ENCODE data around the gene HSPA12A.

DNA sequence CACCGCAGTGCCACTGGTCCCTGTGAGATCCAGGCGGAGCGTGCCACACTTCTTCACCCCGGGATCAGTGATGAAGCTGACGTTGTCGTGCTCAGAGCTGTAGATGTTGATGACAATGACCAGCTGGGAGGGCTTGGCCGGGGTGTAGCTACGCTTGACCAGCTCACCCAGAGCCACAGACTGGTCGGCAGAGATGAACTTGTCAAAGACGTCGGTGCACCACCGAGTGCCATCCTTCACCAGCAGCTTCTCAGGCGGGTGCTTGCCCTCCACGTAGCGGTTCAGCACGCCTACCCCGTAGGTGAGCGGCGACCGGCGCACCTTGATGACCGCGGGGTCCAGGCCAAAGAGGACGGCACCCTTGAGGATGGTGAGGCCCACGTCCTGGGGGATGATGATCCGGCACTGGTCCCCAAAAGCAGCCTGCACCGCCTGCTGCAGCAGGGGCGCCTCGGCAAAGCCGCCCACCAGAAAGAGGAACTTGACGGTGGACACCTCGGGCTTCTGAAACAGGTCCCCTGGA is 67.4 kb downstream of the HSPA12A start:
- TF ChIP-seq, protein P1, sequence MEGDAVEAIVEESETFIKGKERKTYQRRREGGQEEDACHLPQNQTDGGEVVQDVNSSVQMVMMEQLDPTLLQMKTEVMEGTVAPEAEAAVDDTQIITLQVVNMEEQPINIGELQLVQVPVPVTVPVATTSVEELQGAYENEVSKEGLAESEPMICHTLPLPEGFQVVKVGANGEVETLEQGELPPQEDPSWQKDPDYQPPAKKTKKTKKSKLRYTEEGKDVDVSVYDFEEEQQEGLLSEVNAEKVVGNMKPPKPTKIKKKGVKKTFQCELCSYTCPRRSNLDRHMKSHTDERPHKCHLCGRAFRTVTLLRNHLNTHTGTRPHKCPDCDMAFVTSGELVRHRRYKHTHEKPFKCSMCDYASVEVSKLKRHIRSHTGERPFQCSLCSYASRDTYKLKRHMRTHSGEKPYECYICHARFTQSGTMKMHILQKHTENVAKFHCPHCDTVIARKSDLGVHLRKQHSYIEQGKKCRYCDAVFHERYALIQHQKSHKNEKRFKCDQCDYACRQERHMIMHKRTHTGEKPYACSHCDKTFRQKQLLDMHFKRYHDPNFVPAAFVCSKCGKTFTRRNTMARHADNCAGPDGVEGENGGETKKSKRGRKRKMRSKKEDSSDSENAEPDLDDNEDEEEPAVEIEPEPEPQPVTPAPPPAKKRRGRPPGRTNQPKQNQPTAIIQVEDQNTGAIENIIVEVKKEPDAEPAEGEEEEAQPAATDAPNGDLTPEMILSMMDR (IDR thresholded peaks at IDR 0.05): no peak
- TF ChIP-seq POLR2A (IDR thresholded peaks at IDR 0.05) (no peak), POLR2AphosphoS5 (IDR thresholded peaks at IDR 0.05) (no peak)
